ENCODE data around the gene DISC1. TPM values are rescaled to one million over a fixed set of nuclear protein-coding genes. Genes with fewer than 3 reads are reported as not detected.

The DISC1 gene
- total and polyA plus RNA-seq, 2 experiments from 2014 or later: 6.5 to 11.5 TPM

DNA sequence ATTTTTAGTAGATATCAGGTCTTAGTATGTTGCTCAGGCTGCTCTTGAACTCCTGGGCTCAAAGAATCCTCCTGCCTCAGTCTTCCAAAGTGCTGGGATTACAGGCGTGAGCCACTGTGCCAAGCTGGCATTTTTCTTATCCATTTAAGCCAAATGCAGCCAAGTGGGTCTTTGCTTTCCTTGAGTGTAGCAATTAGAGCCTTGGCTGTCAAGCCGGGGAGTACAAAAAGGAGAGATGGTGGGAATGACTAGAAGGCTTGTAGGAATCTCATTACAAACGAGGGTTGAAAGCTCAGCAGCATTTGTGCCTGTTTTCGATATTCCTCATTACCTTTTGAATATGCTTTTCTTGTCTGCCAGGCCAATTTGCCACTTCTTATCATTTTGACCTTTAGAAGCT, 140.9 kb downstream of the DISC1 start:
- H3K36me3 ChIP-seq: no peaks in the 10 kb centered on the region
- no peaks in the 10 kb centered on the region for H3K9me3 ChIP-seq (ENCODE audit: low read depth)
- peaks cover 8% of the 10 kb centered on the region for H3K4me1 ChIP-seq (ENCODE audit: low read depth)
- H3K4me3 ChIP-seq: no peak overlapping the region
- TF ChIP-seq, protein P1, sequence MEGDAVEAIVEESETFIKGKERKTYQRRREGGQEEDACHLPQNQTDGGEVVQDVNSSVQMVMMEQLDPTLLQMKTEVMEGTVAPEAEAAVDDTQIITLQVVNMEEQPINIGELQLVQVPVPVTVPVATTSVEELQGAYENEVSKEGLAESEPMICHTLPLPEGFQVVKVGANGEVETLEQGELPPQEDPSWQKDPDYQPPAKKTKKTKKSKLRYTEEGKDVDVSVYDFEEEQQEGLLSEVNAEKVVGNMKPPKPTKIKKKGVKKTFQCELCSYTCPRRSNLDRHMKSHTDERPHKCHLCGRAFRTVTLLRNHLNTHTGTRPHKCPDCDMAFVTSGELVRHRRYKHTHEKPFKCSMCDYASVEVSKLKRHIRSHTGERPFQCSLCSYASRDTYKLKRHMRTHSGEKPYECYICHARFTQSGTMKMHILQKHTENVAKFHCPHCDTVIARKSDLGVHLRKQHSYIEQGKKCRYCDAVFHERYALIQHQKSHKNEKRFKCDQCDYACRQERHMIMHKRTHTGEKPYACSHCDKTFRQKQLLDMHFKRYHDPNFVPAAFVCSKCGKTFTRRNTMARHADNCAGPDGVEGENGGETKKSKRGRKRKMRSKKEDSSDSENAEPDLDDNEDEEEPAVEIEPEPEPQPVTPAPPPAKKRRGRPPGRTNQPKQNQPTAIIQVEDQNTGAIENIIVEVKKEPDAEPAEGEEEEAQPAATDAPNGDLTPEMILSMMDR (IDR thresholded peaks at IDR 0.05; ENCODE audit: low read depth, low read length): no peak
- no peak overlapping the region for H3K27ac ChIP-seq
- DNase-seq (ENCODE audit: low read depth in 1 of 2, low spot score in 1 of 2): no peak
- H3K27me3 ChIP-seq: no peaks in the 10 kb centered on the region

- TF ChIP-seq, protein P1 (IDR thresholded peaks at IDR 0.05; ENCODE audit: low read depth, low read length): no peak
- DNase-seq (ENCODE audit: low read depth in 1 of 2, low spot score in 1 of 2): peak in 1 of 2 donors; percentile 45
- H3K4me3 ChIP-seq: no peak overlapping the region
Observed at GRCh38 chr1:231768416-231768815, 141.8 kb downstream of the DISC1 start.

DNA sequence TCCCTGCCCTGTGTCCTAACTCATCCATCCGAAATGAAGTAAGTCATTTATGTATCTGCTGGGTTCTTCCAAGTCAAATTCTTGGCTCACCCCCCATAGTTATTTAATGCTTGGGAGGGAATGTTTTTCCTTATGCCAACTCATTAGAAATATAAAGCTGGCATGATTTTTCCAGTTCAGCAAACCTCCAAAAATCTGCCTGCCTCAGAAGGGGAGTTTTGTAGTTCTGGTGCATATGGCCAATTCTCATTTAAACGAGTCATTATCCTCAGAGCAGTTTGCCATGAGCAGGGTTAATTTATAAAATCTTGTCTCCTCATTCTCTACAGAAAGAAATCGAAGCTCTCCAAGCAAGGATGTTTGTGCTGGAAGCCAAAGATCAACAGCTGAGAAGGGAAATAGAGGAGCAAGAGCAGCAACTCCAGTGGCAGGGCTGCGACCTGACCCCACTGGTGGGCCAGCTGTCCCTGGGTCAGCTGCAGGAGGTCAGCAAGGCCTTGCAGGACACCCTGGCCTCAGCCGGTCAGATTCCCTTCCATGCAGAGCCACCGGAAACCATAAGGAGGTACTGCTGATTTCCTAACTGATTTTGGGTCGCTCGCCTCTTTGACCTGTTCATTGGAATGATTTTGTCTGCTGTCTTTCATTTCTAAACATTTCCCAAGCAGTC, 144.1 kb downstream of the DISC1 start:
- peaks cover 8% of the 10 kb centered on the region for H3K4me1 ChIP-seq (ENCODE audit: low read depth)
- H3K36me3 ChIP-seq: no peaks in the 10 kb centered on the region
- no peak overlapping the region for H3K4me3 ChIP-seq
- H3K27ac ChIP-seq: no peak overlapping the region
- H3K27me3 ChIP-seq: no peaks in the 10 kb centered on the region
- TF ChIP-seq, protein P1 (IDR thresholded peaks at IDR 0.05; ENCODE audit: low read depth, low read length): no peak
- H3K9me3 ChIP-seq (ENCODE audit: low read depth): no peaks in the 10 kb centered on the region
- DNase-seq (ENCODE audit: low read depth in 1 of 2, low spot score in 1 of 2): no peak

More at GRCh38 chr1:231768416-231768815, 141.8 kb downstream of the DISC1 start:
- H3K27me3 ChIP-seq: no peaks in the 10 kb centered on the region
- H3K4me1 ChIP-seq (ENCODE audit: low read depth): peaks cover 8% of the 10 kb centered on the region
- no peak overlapping the region for H3K27ac ChIP-seq
- H3K36me3 ChIP-seq: no peaks in the 10 kb centered on the region
- H3K9me3 ChIP-seq (ENCODE audit: low read depth): no peaks in the 10 kb centered on the region

GRCh38 chr1:231774719-231775335, 148.2 kb downstream of the DISC1 start:
- Histone ChIP-seq H3K36me3 (no peaks in the 10 kb centered on the region), H3K9me3 (ENCODE audit: low read depth) (no peaks in the 10 kb centered on the region), H3K27ac (no peak overlapping the region), H3K4me3 (no peak overlapping the region), H3K4me1 (ENCODE audit: low read depth) (peaks cover 15% of the 10 kb centered on the region), H3K27me3 (no peaks in the 10 kb centered on the region)
- TF ChIP-seq, protein P1 (IDR thresholded peaks at IDR 0.05; ENCODE audit: low read depth, low read length): no peak
- DNase-seq (ENCODE audit: low read depth in 1 of 2, low spot score in 1 of 2): peak in 1 of 2 donors; percentile 38

DNA sequence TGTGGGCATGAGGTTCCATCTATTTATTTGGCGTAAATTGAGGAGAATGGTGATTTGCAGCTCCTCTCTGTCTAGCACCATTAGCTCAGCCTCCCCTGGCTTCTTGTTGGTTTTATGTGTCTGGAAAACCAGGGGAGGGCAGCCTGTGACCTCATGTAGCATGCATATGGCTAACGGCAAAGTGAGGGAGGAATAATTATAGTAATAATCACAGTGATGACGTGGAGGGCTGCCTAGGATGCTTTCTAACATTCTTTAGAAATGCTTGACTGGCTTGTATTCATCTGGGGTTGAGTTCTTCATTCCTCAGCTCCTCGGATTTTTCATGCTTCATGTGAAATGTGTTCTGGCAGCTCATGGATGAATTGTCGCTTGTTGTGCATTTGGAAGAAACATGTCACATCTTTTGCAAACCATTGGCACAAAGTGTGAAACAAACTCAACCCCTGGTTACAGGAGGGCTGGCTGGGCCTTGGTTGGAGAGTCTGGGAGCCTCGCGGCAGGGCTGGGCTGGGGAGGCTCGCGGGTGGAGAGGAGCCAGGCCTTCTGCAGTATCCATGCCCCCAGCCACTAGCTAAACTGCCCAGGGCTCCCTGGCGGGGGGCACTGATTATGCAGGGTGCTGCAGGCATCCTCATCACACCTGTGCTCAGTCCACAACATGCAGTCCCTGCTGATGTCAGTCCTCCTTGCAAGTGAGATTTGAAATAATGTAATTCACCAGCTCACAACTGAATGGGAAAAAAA, 149.6 kb downstream of the DISC1 start:
- Histone ChIP-seq H3K9me3 (ENCODE audit: low read depth) (no peaks in the 10 kb centered on the region), H3K4me1 (ENCODE audit: low read depth) (peaks cover 15% of the 10 kb centered on the region), H3K27ac (peak overlapping the region; percentile 9), H3K36me3 (no peaks in the 10 kb centered on the region), H3K4me3 (no peak overlapping the region), H3K27me3 (no peaks in the 10 kb centered on the region)
- no peak for DNase-seq (ENCODE audit: low read depth in 1 of 2, low spot score in 1 of 2)
- TF ChIP-seq, protein P1 (IDR thresholded peaks at IDR 0.05; ENCODE audit: low read depth, low read length): no peak
